Fibroblast of villous mesenchyme (primary cell): ENCODE data around the gene ASIC2. TPM values are rescaled to one million over a fixed set of nuclear protein-coding genes. Genes with fewer than 3 reads are reported as not detected.
A peak's percentile ranks its signal among the peaks of the same experiment; 100 is the strongest.

Experiments
- DNase-seq: peaks from one replicate; pipeline ENCODE4 v3.0.0-alpha.2; 2010; ENCODE audit warnings: low read depth
- H3K4me3 ChIP-seq: 2 replicates; pipeline ENCODE4 v1.5.1; 2011; ENCODE audit warnings: low read depth, mild to moderate bottlenecking, low read length
- total RNA-seq: library from RNA; depleted of rRNA; stranded (reverse); fragments of >200 nt; gene quantifications from 2 replicates; pipeline ENCODE4 v1.2.3, GENCODE V29; 2012
- TF ChIP-seq, protein P1 (sequence below): IDR thresholded peaks from 2 replicates; pipeline ENCODE4 v1.5.1; 2012; ENCODE audit warnings: low read depth, mild to moderate bottlenecking, low read length; ENCODE audit not compliant: insufficient read depth

Gene ASIC2
- total RNA-seq, 1 donor, result not detected

DNA sequence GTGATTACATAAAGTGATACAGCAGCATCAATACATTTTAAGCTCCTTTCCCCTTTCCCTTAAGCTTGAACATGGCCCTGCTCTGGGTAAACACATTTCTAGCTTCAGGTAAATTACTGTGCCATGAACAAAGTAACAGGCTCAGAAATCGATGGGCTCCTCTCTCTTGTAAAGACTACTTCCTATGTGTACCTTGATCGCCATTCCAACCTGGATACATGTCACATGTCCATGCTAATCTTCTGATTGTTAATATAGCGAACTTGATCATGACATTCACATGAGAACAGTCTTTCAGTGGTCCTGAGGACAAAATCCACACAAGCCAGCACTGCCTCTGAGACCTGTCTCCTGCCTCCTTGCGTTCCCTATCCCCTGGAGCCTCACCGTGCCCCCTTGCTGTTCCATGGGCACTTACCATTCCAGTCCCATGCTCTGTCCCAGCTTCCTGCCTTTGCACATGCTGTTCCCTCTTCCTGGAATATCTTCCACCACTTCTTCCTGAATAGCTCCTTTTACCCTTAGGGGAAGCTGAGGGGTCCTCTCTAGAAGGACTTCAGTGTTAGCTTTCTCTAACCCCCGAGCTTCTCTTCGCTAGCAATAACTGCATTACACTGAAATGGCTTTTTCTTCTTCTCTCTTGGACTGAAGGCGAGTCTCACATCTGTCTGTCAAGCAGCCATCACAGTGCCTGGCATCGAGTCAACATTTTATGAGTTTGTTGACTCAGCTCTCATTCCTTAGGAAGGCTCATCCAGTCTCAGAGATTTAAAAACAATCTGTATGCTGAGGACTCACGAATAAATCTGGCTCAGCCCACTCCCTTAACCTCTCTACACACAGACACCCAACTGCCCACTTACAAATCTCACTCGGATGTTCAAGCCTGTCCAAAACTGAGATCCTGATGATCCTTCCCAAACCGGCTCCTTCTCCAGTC, 93.3 kb downstream of the ASIC2 start:
- TF ChIP-seq, protein P1, sequence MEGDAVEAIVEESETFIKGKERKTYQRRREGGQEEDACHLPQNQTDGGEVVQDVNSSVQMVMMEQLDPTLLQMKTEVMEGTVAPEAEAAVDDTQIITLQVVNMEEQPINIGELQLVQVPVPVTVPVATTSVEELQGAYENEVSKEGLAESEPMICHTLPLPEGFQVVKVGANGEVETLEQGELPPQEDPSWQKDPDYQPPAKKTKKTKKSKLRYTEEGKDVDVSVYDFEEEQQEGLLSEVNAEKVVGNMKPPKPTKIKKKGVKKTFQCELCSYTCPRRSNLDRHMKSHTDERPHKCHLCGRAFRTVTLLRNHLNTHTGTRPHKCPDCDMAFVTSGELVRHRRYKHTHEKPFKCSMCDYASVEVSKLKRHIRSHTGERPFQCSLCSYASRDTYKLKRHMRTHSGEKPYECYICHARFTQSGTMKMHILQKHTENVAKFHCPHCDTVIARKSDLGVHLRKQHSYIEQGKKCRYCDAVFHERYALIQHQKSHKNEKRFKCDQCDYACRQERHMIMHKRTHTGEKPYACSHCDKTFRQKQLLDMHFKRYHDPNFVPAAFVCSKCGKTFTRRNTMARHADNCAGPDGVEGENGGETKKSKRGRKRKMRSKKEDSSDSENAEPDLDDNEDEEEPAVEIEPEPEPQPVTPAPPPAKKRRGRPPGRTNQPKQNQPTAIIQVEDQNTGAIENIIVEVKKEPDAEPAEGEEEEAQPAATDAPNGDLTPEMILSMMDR, result no peak
- DNase-seq, result peak; percentile 54
- no peak overlapping the region for H3K4me3 ChIP-seq

DNA sequence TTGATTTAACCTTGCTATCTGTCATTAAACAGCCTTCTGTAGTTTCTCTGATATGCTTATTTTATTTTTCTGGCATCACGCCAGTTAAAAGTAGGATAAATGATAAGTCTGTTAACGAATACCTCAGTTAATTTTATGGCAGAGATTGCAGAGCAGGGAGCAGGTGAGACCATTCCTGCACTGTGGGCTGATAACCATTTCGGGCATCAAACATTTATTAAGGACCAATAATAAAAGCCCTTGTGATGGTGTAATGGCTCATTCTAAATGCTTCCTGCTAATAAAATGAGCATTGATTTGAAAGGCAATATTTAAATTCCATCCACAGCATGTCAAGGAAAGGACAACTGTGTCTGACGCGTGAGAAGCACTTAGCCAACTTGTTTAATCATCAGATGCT, 94.1 kb downstream of the ASIC2 start:
- TF ChIP-seq, protein P1, result no peak
- H3K4me3 ChIP-seq, result no peak overlapping the region
- DNase-seq, result no peak

GRCh38 chr17:33197342-33197741, 95.8 kb downstream of the ASIC2 start:
- no peak overlapping the region for H3K4me3 ChIP-seq
- no peak for DNase-seq
- TF ChIP-seq, protein P1, result no peak

DNA sequence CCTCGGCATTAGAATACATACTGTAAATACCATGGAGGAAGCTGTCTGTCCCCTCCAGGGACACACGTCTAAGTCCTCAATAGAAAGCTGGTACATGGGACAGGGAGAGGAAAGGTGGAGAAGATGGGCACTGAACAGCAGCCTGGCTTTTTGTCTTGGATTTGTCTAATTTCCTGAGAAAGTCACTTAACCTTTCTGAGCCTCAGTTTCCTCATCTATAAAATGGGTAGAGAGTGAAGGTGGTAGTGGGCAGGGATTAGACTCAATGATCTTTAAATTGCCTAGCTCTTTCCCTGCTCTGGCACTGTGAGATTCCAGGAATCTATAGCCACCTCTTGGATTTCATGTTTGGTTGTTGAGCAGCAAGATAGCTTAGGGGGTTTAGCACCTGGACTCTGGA, 96.2 kb downstream of the ASIC2 start:
- TF ChIP-seq, protein P1, result no peak
- H3K4me3 ChIP-seq, result no peak overlapping the region
- DNase-seq, result no peak

DNA sequence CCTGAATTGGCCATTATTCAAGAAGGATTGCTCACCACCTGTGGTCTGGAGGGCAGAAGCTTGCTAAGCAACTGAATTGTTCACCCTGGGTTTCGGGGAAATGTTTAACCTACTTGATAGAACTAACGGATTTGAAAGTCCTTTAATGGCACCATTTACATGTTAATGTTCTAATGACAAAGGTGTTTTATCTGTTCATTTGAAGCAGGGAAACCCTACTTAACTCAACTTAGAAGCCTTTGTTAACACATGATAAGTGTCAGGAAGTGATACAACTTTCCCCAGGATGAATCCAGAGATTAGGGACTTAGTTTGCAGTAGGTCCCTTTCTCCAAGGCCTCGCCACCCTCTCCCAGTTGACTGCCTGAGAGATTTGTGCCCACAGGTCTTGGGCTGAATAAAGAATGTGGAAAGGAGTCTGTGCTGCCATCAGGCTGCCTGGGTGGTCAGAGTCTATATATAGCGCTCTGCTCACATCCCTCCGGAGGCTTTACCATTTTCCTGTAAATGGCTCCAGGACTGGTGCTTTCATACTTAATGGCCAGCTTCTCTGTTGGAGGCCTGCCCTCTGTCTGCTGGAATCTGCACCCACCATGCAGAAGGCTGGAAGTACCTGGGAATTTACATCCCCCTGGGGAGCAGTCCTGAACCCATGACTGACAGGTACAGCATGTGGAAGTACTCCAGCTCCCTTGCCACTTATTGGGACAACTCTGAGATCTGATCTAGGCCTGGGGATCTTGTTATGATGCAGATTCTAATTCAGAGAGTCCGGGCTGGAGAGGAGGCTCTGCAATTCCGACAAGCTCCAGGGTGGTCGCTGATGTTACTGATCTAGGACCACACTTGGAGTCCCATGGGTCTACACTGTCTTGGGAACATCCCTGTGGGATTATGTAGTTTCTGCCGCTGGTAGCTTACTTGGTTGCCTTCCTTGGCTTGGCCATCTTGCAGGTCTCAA, 99.9 kb downstream of the ASIC2 start:
- DNase-seq, result no peak
- no peak overlapping the region for H3K4me3 ChIP-seq
- TF ChIP-seq, protein P1, result no peak

DNA sequence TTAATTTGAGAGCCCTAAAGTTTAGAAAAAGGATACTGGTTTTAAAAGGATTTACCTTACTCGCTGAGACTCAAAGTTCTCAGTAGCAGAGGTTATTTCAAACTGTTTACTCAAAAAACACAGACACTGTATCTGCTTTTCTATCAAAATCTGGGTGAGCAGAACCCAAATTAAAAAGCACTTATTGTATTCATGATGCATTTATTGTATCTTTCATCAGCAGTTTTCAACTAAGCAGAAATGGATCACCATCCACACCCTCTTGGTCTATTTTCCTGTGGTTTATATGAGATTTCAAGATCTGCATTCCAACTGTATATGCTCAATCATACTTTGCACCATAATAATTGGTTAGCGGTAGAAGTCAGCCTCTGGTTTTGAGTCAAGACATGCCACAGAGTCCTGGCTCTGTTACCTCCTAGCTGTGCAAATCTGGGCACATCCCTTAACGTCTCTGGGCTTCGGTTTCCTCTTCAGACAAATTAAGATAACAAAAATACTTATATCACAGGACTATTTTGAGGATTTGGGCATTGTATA, 109.5 kb downstream of the ASIC2 start:
- no peak for DNase-seq
- no peak overlapping the region for H3K4me3 ChIP-seq
- TF ChIP-seq, protein P1, result no peak
